ENCODE results near the gene PLXND1.

GRCh38 chr3:129632556-129632955 lies 26.1 kb upstream of the PLXND1 start:
- TF ChIP-seq POLR2A (IDR thresholded peaks at IDR 0.05), result no peak
- no peak for TF ChIP-seq CTCF (IDR thresholded peaks at IDR 0.05)
